Psoas muscle (tissue), 8 donors: ENCODE measurements around the gene RBMS3. TPM values are rescaled to one million over a fixed set of nuclear protein-coding genes. Genes with fewer than 3 reads are reported as not detected.
A peak's percentile ranks its signal among the peaks of the same experiment; 100 is the strongest.
"Not testable (repeated sequence)": the region's sequence is repeated elsewhere in the genome, so short reads cannot be mapped to it uniquely, and the experiment has no call there.

Experiments
- ATAC-seq, 4 donors: fragments of 200-7000 bp; cut with Tn5 transposase; one replicate each; pipeline ENCODE4 v1.9.1; 2020; ENCODE audit warnings: moderate library complexity in 3 of 4, mild to moderate bottlenecking in 2 of 4
- DNase-seq, 2 donors: peaks; one replicate each; pipeline ENCODE4 v3.0.0-alpha.2; 2020
- H3K27ac ChIP-seq: fragments of 200-600 bp; one replicate; pipeline ENCODE4 v1.8.0; 2022
- H3K27me3 ChIP-seq, 3 donors: fragments of 200-600 bp in 1 of 3; one replicate each; pipeline versions ENCODE4 v1.6.1 to v1.8.0; 2013 to 2022; ENCODE audit warnings: low read length in 2 of 3, mild to moderate bottlenecking in 2 of 3, moderate library complexity in 1 of 3; ENCODE audit not compliant: insufficient read depth in 3 of 3
- H3K36me3 ChIP-seq, 2 donors: fragments of 200-600 bp in 1 of 2; one replicate each; pipeline versions ENCODE4 v1.6.1 to v1.8.0; 2013 to 2022; ENCODE audit warnings: low read depth in 1 of 2, mild to moderate bottlenecking in 1 of 2, moderate library complexity in 1 of 2; ENCODE audit not compliant: insufficient read depth in 1 of 2
- H3K4me1 ChIP-seq: fragments of 200-600 bp; one replicate; pipeline ENCODE4 v1.8.0; 2022
- H3K4me3 ChIP-seq: fragments of 200-600 bp; one replicate; pipeline ENCODE4 v1.8.0; 2022; ENCODE audit warnings: mild to moderate bottlenecking
- H3K9me3 ChIP-seq: fragments of 200-600 bp; one replicate; pipeline ENCODE4 v1.8.0; 2022
- WGBS, 3 donors: extraction: QIAGEN DNeasy Blood & Tissue Kit; methylation state at CpG; one replicate each; pipeline versions ENCODE4 v1.1.6 to v1.1.7; 2013; 5-methylcytosine and 5-hydroxymethylcytosine counted together
- intact Hi-C, 2 donors: fragments of 100-400 bp; cut with DNase I; formaldehyde crosslinking; loops; one replicate each; pipeline versions ENCODE4 v1.11.0 to v1.14.2; 2022
- polyA plus RNA-seq, 3 donors: library from polyadenylated mRNA; stranded (reverse); fragments of 200-250 nt; gene quantifications; one replicate each; pipeline ENCODE4 v1.2.3, GENCODE V29; 2013
- total RNA-seq, 4 donors: library from RNA; stranded (reverse); fragmentation: NEBNext Ultra II Directional in 2 of 4; extraction: Animal tissue kit (Norgen Biotek cat#: 25700) in 2 of 4; gene quantifications; one replicate each; pipeline versions ENCODE4 v1.2.1 to v1.2.4, GENCODE V29; 2021 to 2023
- TF ChIP-seq, protein P1 (sequence below): fragments of 200-600 bp; IDR thresholded peaks from one replicate; pipeline ENCODE4 v1.8.0; 2022; ENCODE audit warnings: antibody characterized with exemption
- donor health status: healthy with polysubstance abuse.
- donor health status: DM: no; HTN: no; CAD: no; lungs with moderate emphysema.
- donor health status: Bipolar disorder and iron deficiency.
- donor health status: healthy.
- donor health status: DM: yes; HTN: yes; CAD: no.
- donor health status: DM: no; HTN: no; CAD: no.
- donor health status: DM: no; HTN: no; CAD: no.
- donor health status: DM: yes; HTN: yes; CAD: no.

Gene RBMS3
- total and polyA plus RNA-seq, 7 donors = 3.8 to 34.5 (median 23.5) TPM

DNA sequence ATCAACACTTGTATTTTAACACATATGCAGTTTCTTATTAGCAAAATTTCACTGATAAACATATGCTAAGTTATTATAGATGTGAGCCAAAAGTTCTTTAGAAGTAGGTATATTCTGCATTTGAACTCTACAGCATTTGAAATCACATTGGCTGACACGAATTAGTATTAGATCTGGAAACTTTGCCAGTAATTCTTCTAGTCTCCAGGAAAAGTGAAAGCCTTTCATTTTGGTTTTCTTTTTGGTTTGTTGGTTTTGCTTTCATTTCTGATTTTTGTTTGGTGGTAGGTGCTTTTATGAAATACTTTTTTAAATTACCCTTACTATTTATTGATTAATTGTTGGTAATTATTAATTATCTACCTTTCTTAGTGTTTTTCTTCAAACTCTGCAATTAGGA is 72.9 kb downstream of the RBMS3 start:
- intact Hi-C loops = no loop called here

DNA sequence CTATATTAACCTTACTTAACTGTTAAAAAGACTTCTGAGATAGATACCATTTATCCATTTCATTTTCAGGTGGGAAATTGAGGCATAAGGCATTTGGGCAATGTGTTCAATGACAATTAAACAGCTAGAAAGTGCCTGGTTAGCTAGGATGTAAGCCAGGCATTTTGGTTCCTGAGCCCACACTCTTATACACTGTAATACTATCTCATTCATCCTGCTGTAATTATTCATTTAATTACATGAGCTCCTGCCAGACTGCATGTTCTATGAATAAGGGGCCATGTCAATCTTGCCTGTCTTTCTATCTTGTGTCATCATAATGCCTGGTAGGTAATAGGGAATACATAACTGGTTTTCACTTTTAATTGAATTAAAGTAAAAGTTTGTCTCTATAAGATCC is 74.0 kb downstream of the RBMS3 start:
- TF ChIP-seq, protein P1, sequence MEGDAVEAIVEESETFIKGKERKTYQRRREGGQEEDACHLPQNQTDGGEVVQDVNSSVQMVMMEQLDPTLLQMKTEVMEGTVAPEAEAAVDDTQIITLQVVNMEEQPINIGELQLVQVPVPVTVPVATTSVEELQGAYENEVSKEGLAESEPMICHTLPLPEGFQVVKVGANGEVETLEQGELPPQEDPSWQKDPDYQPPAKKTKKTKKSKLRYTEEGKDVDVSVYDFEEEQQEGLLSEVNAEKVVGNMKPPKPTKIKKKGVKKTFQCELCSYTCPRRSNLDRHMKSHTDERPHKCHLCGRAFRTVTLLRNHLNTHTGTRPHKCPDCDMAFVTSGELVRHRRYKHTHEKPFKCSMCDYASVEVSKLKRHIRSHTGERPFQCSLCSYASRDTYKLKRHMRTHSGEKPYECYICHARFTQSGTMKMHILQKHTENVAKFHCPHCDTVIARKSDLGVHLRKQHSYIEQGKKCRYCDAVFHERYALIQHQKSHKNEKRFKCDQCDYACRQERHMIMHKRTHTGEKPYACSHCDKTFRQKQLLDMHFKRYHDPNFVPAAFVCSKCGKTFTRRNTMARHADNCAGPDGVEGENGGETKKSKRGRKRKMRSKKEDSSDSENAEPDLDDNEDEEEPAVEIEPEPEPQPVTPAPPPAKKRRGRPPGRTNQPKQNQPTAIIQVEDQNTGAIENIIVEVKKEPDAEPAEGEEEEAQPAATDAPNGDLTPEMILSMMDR = no peak
- Histone ChIP-seq H3K36me3 (no peaks in the 10 kb centered on the region), H3K9me3 (no peaks in the 10 kb centered on the region), H3K27ac (no peak overlapping the region), H3K4me3 (no peak overlapping the region), H3K27me3 (no peaks in the 10 kb centered on the region), H3K4me1 (peaks cover 13% of the 10 kb centered on the region)
- DNase-seq (no peak), ATAC-seq (peak in 3 of 4 donors; percentile 27 to 52 (median 43))
- intact Hi-C loops = no loop called here

More for the DNA sequence above, 72.9 kb downstream of the RBMS3 start:
- no peaks in the 10 kb centered on the region for H3K27me3 ChIP-seq
- H3K4me3 ChIP-seq = no peak overlapping the region
- H3K4me1 ChIP-seq = peaks cover 13% of the 10 kb centered on the region
- WGBS, 3 donors = 15 to 30% (median 17%) methylated on average over 1 of the region's 1 CpG
- ATAC-seq = no peak
- no peak overlapping the region for H3K27ac ChIP-seq
- no peak for DNase-seq
- H3K9me3 ChIP-seq = no peaks in the 10 kb centered on the region
- TF ChIP-seq, protein P1 = no peak
- H3K36me3 ChIP-seq = no peaks in the 10 kb centered on the region

DNA sequence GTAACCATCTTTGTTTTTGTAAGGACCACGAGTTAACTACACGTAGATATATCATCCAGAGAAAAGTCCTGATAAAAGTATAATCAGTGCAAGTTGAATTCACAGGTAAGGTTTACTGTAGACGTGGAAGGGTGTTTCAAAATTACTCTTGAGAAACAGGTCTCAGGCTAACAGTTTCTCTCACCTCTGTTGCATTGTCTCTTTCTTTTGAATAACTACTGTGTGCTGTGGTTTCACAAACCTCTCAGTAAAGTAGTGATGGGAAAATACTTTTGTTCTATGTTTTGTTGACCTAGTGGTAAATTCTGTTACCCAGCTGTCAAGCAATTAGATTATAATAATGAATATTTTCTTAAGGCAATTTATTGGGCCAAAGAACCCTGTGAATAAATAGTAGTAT is 75.2 kb downstream of the RBMS3 start:
- H3K27ac ChIP-seq = no peak overlapping the region
- DNase-seq (no peak), ATAC-seq (no peak)
- H3K36me3 ChIP-seq = no peaks in the 10 kb centered on the region
- H3K27me3 ChIP-seq = no peaks in the 10 kb centered on the region
- intact Hi-C loops = no loop called here
- TF ChIP-seq, protein P1 = no peak
- no peak overlapping the region for H3K4me3 ChIP-seq
- H3K9me3 ChIP-seq = no peaks in the 10 kb centered on the region
- H3K4me1 ChIP-seq = peaks cover 13% of the 10 kb centered on the region
- 90 to 96% (median 92%) methylated on average over 3 of the region's 3 CpGs for WGBS, 3 donors

DNA sequence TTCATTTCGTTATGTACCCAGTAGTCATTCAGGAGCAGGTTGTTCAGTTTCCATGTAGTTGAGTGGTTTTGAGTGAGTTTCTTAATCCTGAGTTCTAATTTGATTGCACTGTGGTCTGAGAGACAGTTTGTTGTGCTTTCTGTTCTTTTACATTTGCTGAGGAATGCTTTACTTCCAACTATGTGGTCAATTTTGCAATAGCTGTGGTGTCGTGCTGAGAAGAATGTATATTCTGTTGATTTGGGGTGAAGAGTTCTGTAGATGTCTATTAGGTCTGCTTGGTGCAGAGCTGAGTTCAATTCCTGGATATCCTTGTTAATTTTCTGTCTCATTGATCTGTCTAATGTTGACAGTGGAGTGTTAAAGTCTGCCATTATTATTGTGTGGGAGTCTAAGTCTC is 79.4 kb downstream of the RBMS3 start:
- WGBS, 3 donors = 83 to 100% (median 100%) methylated on average over 1 to 2 of the region's 2 CpGs
- H3K9me3 ChIP-seq, ATAC-seq, H3K27me3 ChIP-seq, H3K27ac ChIP-seq, H3K36me3 ChIP-seq, DNase-seq, H3K4me3 ChIP-seq, intact Hi-C loops: not testable (repeated sequence)
- peaks cover 12% of the 10 kb centered on the region for H3K4me1 ChIP-seq

DNA sequence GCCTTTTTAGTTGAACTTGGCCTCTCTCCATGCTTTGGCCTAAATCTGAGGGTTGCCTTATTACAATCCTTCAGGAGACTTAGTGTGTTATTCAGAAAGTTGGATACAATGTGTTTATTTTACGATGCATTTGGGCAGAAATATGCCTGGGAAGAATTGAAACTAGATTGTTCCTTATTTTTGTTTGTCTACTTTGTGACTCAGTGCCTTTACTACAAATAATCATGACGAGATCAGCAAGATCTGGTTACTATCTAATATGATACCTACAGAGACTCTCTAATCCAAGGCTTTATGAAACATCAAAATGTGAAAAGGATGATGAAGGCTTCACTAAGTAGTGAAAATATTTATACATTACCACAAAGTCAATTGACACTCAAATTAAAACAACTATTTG is 82.2 kb downstream of the RBMS3 start:
- whole genome bisulfite sequencing, 3 donors = 62 to 83% (median 71%) methylated on average over 2 of the region's 2 CpGs
- H3K27me3 ChIP-seq = no peaks in the 10 kb centered on the region
- peak in 1 of 4 donors; percentile 19 for ATAC-seq
- no peak overlapping the region for H3K27ac ChIP-seq
- intact Hi-C loops = no loop called here
- H3K4me1 ChIP-seq = peaks cover 14% of the 10 kb centered on the region
- DNase-seq = no peak
- TF ChIP-seq, protein P1 = no peak
- no peaks in the 10 kb centered on the region for H3K36me3 ChIP-seq
- H3K4me3 ChIP-seq = no peak overlapping the region
- no peaks in the 10 kb centered on the region for H3K9me3 ChIP-seq
